ENCODE data around the gene METRN.
A peak's percentile ranks its signal among the peaks of the same experiment; 100 is the strongest.

METRN gene

DNA sequence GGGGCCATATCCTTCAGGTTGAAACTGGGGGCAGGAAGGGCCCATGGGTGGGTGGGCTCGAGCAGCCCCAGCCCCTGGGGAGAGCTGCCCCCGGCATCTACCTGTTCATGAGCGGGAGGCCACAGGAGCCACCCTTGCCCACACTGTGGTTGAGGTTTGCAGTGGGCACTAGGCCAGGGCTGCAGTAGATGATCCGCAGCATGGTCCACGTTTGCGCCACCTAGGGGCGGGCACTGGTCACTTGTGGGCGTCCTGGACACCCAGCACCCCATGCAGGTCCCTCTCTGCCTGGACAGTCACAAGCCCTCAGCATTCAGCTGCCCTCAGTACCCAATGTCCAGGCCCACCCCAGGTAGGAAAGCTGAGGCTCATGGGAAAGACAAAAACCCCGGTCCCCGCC lies 29.0 kb upstream of the METRN start (continued):
- TF ChIP-seq ZNF549 (tag by site-specific recombination; IDR thresholded peaks at IDR 0.05) (no peak), TCF7L2 (IDR thresholded peaks at IDR 0.05; ENCODE audit: borderline replicate concordance, low read depth, low read length) (no peak), ZNF354C (tag by site-specific recombination; IDR thresholded peaks at IDR 0.05; ENCODE audit: borderline replicate concordance, low read depth) (no peak), ZBTB10 (tag by site-specific recombination; IDR thresholded peaks at IDR 0.05) (no peak), ZNF501 (tag by site-specific recombination; IDR thresholded peaks at IDR 0.05) (no peak), ZNF529 (tag by site-specific recombination; IDR thresholded peaks at IDR 0.05; ENCODE audit: insufficient replicate concordance) (no peak), ZNF274 (IDR thresholded peaks at IDR 0.05; ENCODE audit: low read length) (no peak), ZNF274 (tag by site-specific recombination; IDR thresholded peaks at IDR 0.05; ENCODE audit: borderline replicate concordance) (no peak), KLF9 (tag by site-specific recombination; IDR thresholded peaks at IDR 0.05; ENCODE audit: low read depth) (no peak), BCL11B (tag by site-specific recombination; IDR thresholded peaks at IDR 0.05; ENCODE audit: low read depth) (0 out of 2 replicates have a peak, but pooled peaks have one; percentile 32), SP7 (tag by site-specific recombination; IDR thresholded peaks at IDR 0.05) (no peak), ZNF426 (tag by site-specific recombination; IDR thresholded peaks at IDR 0.05) (no peak), HOXD13 (CRISPR knock-in tag; IDR thresholded peaks at IDR 0.05; ENCODE audit: borderline replicate concordance) (no peak), OVOL3 (tag by site-specific recombination; IDR thresholded peaks at IDR 0.05) (no peak), SETDB1 (IDR thresholded peaks at IDR 0.05; ENCODE audit: insufficient read length, low read length) (no peak), MEIS1 (CRISPR knock-in tag; IDR thresholded peaks at IDR 0.05; ENCODE audit: borderline replicate concordance) (no peak), ZSCAN16 (tag by site-specific recombination; IDR thresholded peaks at IDR 0.05) (no peak), ZXDB (tag by site-specific recombination; IDR thresholded peaks at IDR 0.05) (0 out of 2 replicates have a peak, but pooled peaks have one; percentile 14), ZNF433 (tag by site-specific recombination; IDR thresholded peaks at IDR 0.05; ENCODE audit: low read depth) (no peak), ZNF16 (tag by site-specific recombination; IDR thresholded peaks at IDR 0.05; ENCODE audit: low read depth) (no peak), ZNF776 (tag by site-specific recombination; IDR thresholded peaks at IDR 0.05; ENCODE audit: borderline replicate concordance) (no peak), GFI1B (tag by site-specific recombination; IDR thresholded peaks at IDR 0.05) (no peak), ZNF610 (tag by site-specific recombination; IDR thresholded peaks at IDR 0.05; ENCODE audit: borderline replicate concordance) (no peak), ZNF830 (tag by site-specific recombination; IDR thresholded peaks at IDR 0.05; ENCODE audit: low read depth) (no peak), ZNF843 (tag by site-specific recombination; IDR thresholded peaks at IDR 0.05) (no peak), BCL6B (tag by site-specific recombination; IDR thresholded peaks at IDR 0.05) (no peak), HOXA7 (CRISPR knock-in tag; IDR thresholded peaks at IDR 0.05; ENCODE audit: borderline replicate concordance) (no peak), ZFP37 (tag by site-specific recombination; IDR thresholded peaks at IDR 0.05) (no peak), ZNF184 (tag by site-specific recombination; IDR thresholded peaks at IDR 0.05) (no peak), ZBTB48 (tag by site-specific recombination; IDR thresholded peaks at IDR 0.05) (no peak), GLIS1 (tag by site-specific recombination; IDR thresholded peaks at IDR 0.05) (no peak), ZNF629 (tag by site-specific recombination; IDR thresholded peaks at IDR 0.05) (no peak), ZSCAN5A (tag by site-specific recombination; IDR thresholded peaks at IDR 0.05) (no peak)
- TF ChIP-seq, protein P1, sequence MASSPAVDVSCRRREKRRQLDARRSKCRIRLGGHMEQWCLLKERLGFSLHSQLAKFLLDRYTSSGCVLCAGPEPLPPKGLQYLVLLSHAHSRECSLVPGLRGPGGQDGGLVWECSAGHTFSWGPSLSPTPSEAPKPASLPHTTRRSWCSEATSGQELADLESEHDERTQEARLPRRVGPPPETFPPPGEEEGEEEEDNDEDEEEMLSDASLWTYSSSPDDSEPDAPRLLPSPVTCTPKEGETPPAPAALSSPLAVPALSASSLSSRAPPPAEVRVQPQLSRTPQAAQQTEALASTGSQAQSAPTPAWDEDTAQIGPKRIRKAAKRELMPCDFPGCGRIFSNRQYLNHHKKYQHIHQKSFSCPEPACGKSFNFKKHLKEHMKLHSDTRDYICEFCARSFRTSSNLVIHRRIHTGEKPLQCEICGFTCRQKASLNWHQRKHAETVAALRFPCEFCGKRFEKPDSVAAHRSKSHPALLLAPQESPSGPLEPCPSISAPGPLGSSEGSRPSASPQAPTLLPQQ (tag by site-specific recombination; IDR thresholded peaks at IDR 0.05): no peak
- TF ChIP-seq, protein P2, sequence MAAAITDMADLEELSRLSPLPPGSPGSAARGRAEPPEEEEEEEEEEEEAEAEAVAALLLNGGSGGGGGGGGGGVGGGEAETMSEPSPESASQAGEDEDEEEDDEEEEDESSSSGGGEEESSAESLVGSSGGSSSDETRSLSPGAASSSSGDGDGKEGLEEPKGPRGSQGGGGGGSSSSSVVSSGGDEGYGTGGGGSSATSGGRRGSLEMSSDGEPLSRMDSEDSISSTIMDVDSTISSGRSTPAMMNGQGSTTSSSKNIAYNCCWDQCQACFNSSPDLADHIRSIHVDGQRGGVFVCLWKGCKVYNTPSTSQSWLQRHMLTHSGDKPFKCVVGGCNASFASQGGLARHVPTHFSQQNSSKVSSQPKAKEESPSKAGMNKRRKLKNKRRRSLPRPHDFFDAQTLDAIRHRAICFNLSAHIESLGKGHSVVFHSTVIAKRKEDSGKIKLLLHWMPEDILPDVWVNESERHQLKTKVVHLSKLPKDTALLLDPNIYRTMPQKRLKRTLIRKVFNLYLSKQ (tag by site-specific recombination; IDR thresholded peaks at IDR 0.05; ENCODE audit: borderline replicate concordance): no peak

Data from HEK293 (cell line).